Neuronal stem cell (in vitro differentiated cells): ENCODE results near the gene PRDX1.
"Not testable (repeated sequence)": the region's sequence is repeated elsewhere in the genome, so short reads cannot be mapped to it uniquely, and the experiment has no call there.

Experiments
- DNase-seq: peaks from one replicate; pipeline ENCODE4 v3.0.0-alpha.2; 2013; ENCODE audit warnings: low spot score
- H2AFZ ChIP-seq: one replicate; pipeline ENCODE4 v1.6.1; 2013; ENCODE audit warnings: mild to moderate bottlenecking, low read length, inconsistent platforms
- H2AK5ac ChIP-seq: 2 replicates; pipeline ENCODE4 v1.6.1; 2013; ENCODE audit warnings: low read depth, mild to moderate bottlenecking, inconsistent platforms, low read length, moderate library complexity, mixed read lengths
- H2BK120ac ChIP-seq: 2 replicates; pipeline ENCODE4 v1.6.1; 2013; ENCODE audit warnings: low read depth, mild to moderate bottlenecking, inconsistent platforms, low read length, moderate library complexity, mixed read lengths
- H2BK12ac ChIP-seq: one replicate; pipeline ENCODE4 v1.6.1; 2013; ENCODE audit warnings: low read length, inconsistent platforms
- H2BK15ac ChIP-seq: 2 replicates; pipeline ENCODE4 v1.6.1; 2013; ENCODE audit warnings: mild to moderate bottlenecking, low read length, inconsistent platforms, mixed read lengths
- H2BK5ac ChIP-seq: one replicate; pipeline ENCODE4 v1.6.1; 2013; ENCODE audit warnings: inconsistent platforms, mild to moderate bottlenecking, low read length, moderate library complexity
- H3K14ac ChIP-seq: one replicate; pipeline ENCODE4 v1.6.1; 2013; ENCODE audit warnings: low read length, inconsistent platforms
- H3K18ac ChIP-seq: 2 replicates; pipeline ENCODE4 v1.6.1; 2013; ENCODE audit warnings: low read length, inconsistent platforms
- H3K23ac ChIP-seq: 2 replicates; pipeline ENCODE4 v1.6.1; 2013; ENCODE audit warnings: low read depth, mild to moderate bottlenecking, mixed read lengths, low read length, inconsistent platforms; ENCODE audit not compliant: poor library complexity
- H3K27ac ChIP-seq: replicated peaks from 3 replicates; pipeline ENCODE4 v1.5.1; 2013; ENCODE audit warnings: low read length, inconsistent platforms
- H3K27me3 ChIP-seq, 3 experiments: 2 replicates each; pipeline ENCODE4 v1.6.1; 2013; ENCODE audit warnings: low read length in 3 of 3, mild to moderate bottlenecking in 2 of 3, inconsistent platforms in 1 of 3, low read depth in 1 of 3, mixed read lengths in 1 of 3, moderate library complexity in 1 of 3; ENCODE audit not compliant: control insufficient read depth in 3 of 3, insufficient read depth in 3 of 3
- H3K36me3 ChIP-seq, 2 donors: replicated peaks in 1 of 2; 2 replicates each; pipeline ENCODE4 v1.6.1; 2013; ENCODE audit warnings: low read length in 2 of 2; ENCODE audit not compliant: control insufficient read depth in 2 of 2, insufficient read depth in 2 of 2
- H3K4ac ChIP-seq: 2 replicates; pipeline ENCODE4 v1.6.1; 2013; ENCODE audit warnings: inconsistent platforms, mild to moderate bottlenecking, low read length, moderate library complexity
- H3K4me1 ChIP-seq, 2 donors: 1 replicate in 1 of 2; 2 replicates in 1 of 2; pipeline ENCODE4 v1.6.1; 2013; ENCODE audit warnings: low read length in 2 of 2, low read depth in 1 of 2; ENCODE audit not compliant: control insufficient read depth in 2 of 2, insufficient read depth in 1 of 2
- H3K4me2 ChIP-seq: one replicate; pipeline ENCODE4 v1.6.1; 2013; ENCODE audit warnings: mild to moderate bottlenecking, low read length, inconsistent platforms; ENCODE audit not compliant: insufficient read depth, poor library complexity, severe bottlenecking
- H3K4me3 ChIP-seq, 2 donors: 2 replicates each; pipeline ENCODE4 v1.5.1; 2013; ENCODE audit warnings: low read length in 2 of 2, mild to moderate bottlenecking in 2 of 2, inconsistent platforms in 1 of 2, moderate library complexity in 1 of 2
- H3K79me1 ChIP-seq: one replicate; pipeline ENCODE4 v1.6.1; 2013; ENCODE audit warnings: low read depth, mild to moderate bottlenecking, inconsistent platforms, low read length, moderate library complexity
- H3K9ac ChIP-seq: one replicate; pipeline ENCODE4 v1.6.1; 2013; ENCODE audit warnings: mild to moderate bottlenecking, low read depth, low read length, inconsistent platforms; ENCODE audit not compliant: poor library complexity
- H3K9me3 ChIP-seq, 2 donors: replicated peaks in 1 of 2; 2 replicates each; pipeline versions ENCODE3 to v1.6.1; 2013; ENCODE audit warnings: low read length in 2 of 2, mild to moderate bottlenecking in 2 of 2, inconsistent platforms in 1 of 2, low read depth in 1 of 2, mixed read lengths in 1 of 2, moderate library complexity in 1 of 2; ENCODE audit not compliant: control insufficient read depth in 2 of 2, insufficient read depth in 1 of 2
- H4K8ac ChIP-seq: one replicate; pipeline ENCODE4 v1.6.1; 2013; ENCODE audit warnings: low read depth, mild to moderate bottlenecking, inconsistent platforms, low read length, moderate library complexity
- H4K91ac ChIP-seq: one replicate; pipeline ENCODE4 v1.6.1; 2013; ENCODE audit warnings: low read length, low read depth, mild to moderate bottlenecking, inconsistent platforms; ENCODE audit not compliant: poor library complexity
- WGBS, 2 donors: extraction: QIAGEN DNeasy Blood & Tissue Kit; methylation state at CpG; one replicate each; pipeline ENCODE4 v1.1.7; 2013; ENCODE audit warnings: missing lambda C conversion rate in 2 of 2, mixed read lengths in 1 of 2; ENCODE audit not compliant: insufficient read length in 2 of 2, insufficient replicate concordance in 1 of 2; ENCODE audit errors: extremely low coverage in 2 of 2; 5-methylcytosine and 5-hydroxymethylcytosine counted together

PRDX1 gene

GRCh38 chr1:45490626-45491486 lies 30.8 kb downstream of the PRDX1 start, which contains the start of gene TESK2:
TESK2 (minus strand) TSS chr1:45491163; CDS start chr1:45457785, 33,378 bp downstream.
- DNase-seq, result peak; percentile 98

GRCh38 chr1:45490121-45490625 lies 31.5 kb downstream of the PRDX1 start:
- Histone ChIP-seq H4K8ac (no peak overlapping the region), H2AK5ac (no peak overlapping the region), H3K4ac (no peak overlapping the region), H3K23ac (no peak overlapping the region), H3K4me1 (peaks cover 0 to 7% of the 10 kb centered on the region in 2 donors), H2BK5ac (no peak overlapping the region), H2BK15ac (peak overlapping the region; percentile 19), H3K9ac (peak overlapping the region; percentile 89), H2BK120ac (no peak overlapping the region), H3K4me3 (peak overlapping the region; percentile 48 to 83), H3K9me3 (no peaks in the 10 kb centered on the region), H3K14ac (no peak overlapping the region), H3K4me2 (peak overlapping the region; percentile 86), H3K27me3 (peaks cover 0 to 50% (median 11%) of the 10 kb centered on the region in 3 experiments), H3K36me3 (no peaks in the 10 kb centered on the region), H3K18ac (peak overlapping the region; percentile 91), H2AFZ (peak overlapping the region; percentile 96), H3K79me1 (no peaks in the 10 kb centered on the region), H2BK12ac (no peak overlapping the region), H4K91ac (no peak overlapping the region), H3K27ac (no peak overlapping the region)
- WGBS, 2 donors, result no CpG with 5 or more reads among the region's 17 CpGs
- no peak for DNase-seq

More at GRCh38 chr1:45490626-45491486, 30.8 kb downstream of the PRDX1 start, which contains the start of gene TESK2:
- H3K18ac ChIP-seq, result peak within 1 kb of the TSS; percentile 91
- peak within 1 kb of the TSS; percentile 67 for H2BK120ac ChIP-seq
- H3K27ac ChIP-seq, result peak within 1 kb of the TSS; percentile 17
- no peak within 1 kb of the TSS for H4K8ac ChIP-seq
- H3K4ac ChIP-seq, result no peak within 1 kb of the TSS
- peak within 1 kb of the TSS; percentile 86 for H3K4me2 ChIP-seq
- H3K4me1 ChIP-seq, result peaks cover 0 to 7% of the 10 kb centered on the region in 2 donors
- no peaks in the 10 kb centered on the region for H3K36me3 ChIP-seq
- no peak within 1 kb of the TSS for H2AK5ac ChIP-seq
- H2BK12ac ChIP-seq, result no peak within 1 kb of the TSS
- no CpG with 5 or more reads among the region's 64 CpGs for WGBS, 2 donors
- H2BK5ac ChIP-seq, result no peak within 1 kb of the TSS
- no peaks in the 10 kb centered on the region for H3K79me1 ChIP-seq
- no peaks in the 10 kb centered on the region for H3K9me3 ChIP-seq
- peak within 1 kb of the TSS; percentile 64 for H3K14ac ChIP-seq
- peak within 1 kb of the TSS; percentile 48 to 83 for H3K4me3 ChIP-seq
- peak within 1 kb of the TSS; percentile 89 for H3K9ac ChIP-seq
- no peak within 1 kb of the TSS for H4K91ac ChIP-seq
- no peak within 1 kb of the TSS for H3K23ac ChIP-seq
- H2AFZ ChIP-seq, result peak within 1 kb of the TSS; percentile 96
- H3K27me3 ChIP-seq, result peaks cover 0 to 50% (median 11%) of the 10 kb centered on the region in 3 experiments
- peak within 1 kb of the TSS; percentile 19 for H2BK15ac ChIP-seq

- H3K18ac ChIP-seq, H3K36me3 ChIP-seq: not testable (repeated sequence)
Observed at GRCh38 chr1:45489379-45489778, 32.3 kb downstream of the PRDX1 start.

More at GRCh38 chr1:45489379-45489778, 32.3 kb downstream of the PRDX1 start:
- H2AK5ac ChIP-seq, H2BK15ac ChIP-seq, H3K23ac ChIP-seq, H2BK120ac ChIP-seq, DNase-seq, H3K27ac ChIP-seq, H3K4me2 ChIP-seq, H2BK12ac ChIP-seq, H3K4ac ChIP-seq, H3K9me3 ChIP-seq, H2AFZ ChIP-seq, H4K8ac ChIP-seq, H3K14ac ChIP-seq, H3K9ac ChIP-seq, H3K4me3 ChIP-seq, H4K91ac ChIP-seq, H3K4me1 ChIP-seq, H2BK5ac ChIP-seq, H3K79me1 ChIP-seq: not testable (repeated sequence)
- no CpG with 5 or more reads among the region's 14 CpGs for WGBS, 2 donors
- H3K27me3 ChIP-seq, result peaks cover 0 to 50% (median 11%) of the 10 kb centered on the region in 3 experiments
